K562 (cell line): ENCODE measurements around the gene SPATA32. TPM values are rescaled to one million over a fixed set of nuclear protein-coding genes. Genes with fewer than 3 reads are reported as not detected.

Source experiments
- FOXP4 ChIP-seq: sonication (generic); formaldehyde crosslinking; IDR thresholded peaks from 2 replicates; pipeline ENCODE4 v1.8.0; 2022; ENCODE audit warnings: mild to moderate bottlenecking, missing genetic modification reagents, borderline replicate concordance
- KAT2B ChIP-seq: IDR thresholded peaks from one replicate; pipeline ENCODE4 v1.6.1; 2012; ENCODE audit warnings: low read depth, mild to moderate bottlenecking, control low read depth, inconsistent platforms, low read length, moderate library complexity
- KAT7 ChIP-seq: sonication (generic); formaldehyde crosslinking; IDR thresholded peaks from 2 replicates; pipeline ENCODE4 v1.8.0; 2022; ENCODE audit warnings: missing genetic modification reagents, mild to moderate bottlenecking, borderline replicate concordance
- NEUROD1 ChIP-seq: fragments of 150-350 bp; IDR thresholded peaks from 2 replicates; pipeline ENCODE4 v1.6.1; 2014; ENCODE audit warnings: borderline replicate concordance, low read length, low read depth; ENCODE audit not compliant: partially characterized antibody
- POLR2AphosphoS2 ChIP-seq: IDR thresholded peaks from 2 replicates; pipeline ENCODE4 v1.6.1; 2012; ENCODE audit warnings: low read length, improper control_type of control experiment
- PPARD ChIP-seq: fragments of 250-450 bp; sonication (Bioruptor Pico); IDR thresholded peaks from 2 replicates; pipeline ENCODE4 v1.8.0; 2022; ENCODE audit warnings: inconsistent platforms, mild to moderate bottlenecking, moderate library complexity
- PURB ChIP-seq: sonication (generic); formaldehyde crosslinking; IDR thresholded peaks from 2 replicates; pipeline ENCODE4 v1.9.0; 2021; ENCODE audit warnings: low read depth, mild to moderate bottlenecking, missing genetic modification reagents
- RBM15 ChIP-seq: fragments of 200-400 bp; formaldehyde crosslinking; IDR thresholded peaks from 2 replicates; pipeline ENCODE4 v1.6.1; 2018; ENCODE audit warnings: mild to moderate bottlenecking, low read length, moderate library complexity; ENCODE audit not compliant: insufficient read depth
- RREB1 ChIP-seq: fragments of 250-450 bp; sonication (Bioruptor Pico); IDR thresholded peaks from 2 replicates; pipeline ENCODE4 v1.4.0; 2020
- SIN3B ChIP-seq: fragments of 450-650 bp; IDR thresholded peaks from 2 replicates; pipeline ENCODE4 v1.6.1; 2017; ENCODE audit warnings: low read depth, mild to moderate bottlenecking, moderate library complexity
- XRCC5 ChIP-seq: fragments of 200-400 bp; formaldehyde crosslinking; IDR thresholded peaks from 2 replicates; pipeline ENCODE4 v1.6.1; 2017; ENCODE audit warnings: low read depth, mild to moderate bottlenecking, low read length
- ZNF518B ChIP-seq: fragments of 250-450 bp; sonication (Bioruptor Pico); IDR thresholded peaks from 2 replicates; pipeline ENCODE4 v1.5.0; 2021; ENCODE audit warnings: mild to moderate bottlenecking, moderate library complexity
- ZNF551 ChIP-seq: fragments of 250-450 bp; sonication (Bioruptor Pico); IDR thresholded peaks from 2 replicates; pipeline ENCODE4 v1.5.0; 2021; ENCODE audit warnings: mild to moderate bottlenecking, moderate library complexity
- ZNF76 ChIP-seq: fragments of 250-450 bp; sonication (Bioruptor Pico); IDR thresholded peaks from 2 replicates; pipeline ENCODE4 v1.4.0; 2020; ENCODE audit warnings: mild to moderate bottlenecking, moderate library complexity, borderline replicate concordance
- ZNF780A ChIP-seq: fragments of 250-450 bp; sonication (Bioruptor Pico); IDR thresholded peaks from 2 replicates; pipeline ENCODE4 v1.5.0; 2021; ENCODE audit warnings: mild to moderate bottlenecking
- polyA plus RNA-seq, 8 experiments: library from polyadenylated mRNA; depleted of rRNA in 4 of 8; stranded (reverse) in 5 of 8; unstranded in 3 of 8; fragments of >200 nt; fragmentation: Nextera tagmentation in 2 of 8; fragmentation: Illumina TruSeq in 1 of 8; extraction: Ambion mirVana in 2 of 8; extraction: Trizol in 1 of 8; gene quantifications; 2 replicates each; pipeline versions ENCODE4 v1.2.1 to v1.2.3, GENCODE V29; 2011 to 2014; ENCODE audit warnings: inconsistent platforms in 1 of 8, missing spikeins in 1 of 8
- total RNA-seq, 7 experiments: library from RNA; depleted of rRNA in 6 of 7; stranded (reverse); fragments of >200 nt in 6 of 7; fragmentation: Illumina TruSeq in 2 of 7; extraction: Trizol in 2 of 7; gene quantifications; 2 replicates each; pipeline versions ENCODE4 v1.2.1 to v1.2.3, GENCODE V29; 2011 to 2021; ENCODE audit warnings: low replicate concordance in 1 of 7

Gene SPATA32
- total and polyA plus RNA-seq, 9 of the 15 experiments (the other 6 are each of a cell fraction or from before 2014, with no cell fraction given): 0.03 to 0.06 TPM; not detected in 7

GRCh38 chr17:45261577-45262515 is at the start of gene SPATA32 (continued):
- TF ChIP-seq RREB1: no peak
- no peak for TF ChIP-seq ZNF518B
- TF ChIP-seq ZNF780A: no peak
- TF ChIP-seq RBM15: no peak
- no peak for TF ChIP-seq FOXP4 (CRISPR knock-in tag)
- TF ChIP-seq PPARD: no peak
- TF ChIP-seq KAT2B: no peak
- TF ChIP-seq ZNF76 (CRISPR knock-in tag): no peak
- no peak for TF ChIP-seq SIN3B
- TF ChIP-seq XRCC5: no peak
- no peak for TF ChIP-seq KAT7 (CRISPR knock-in tag)
- no peak for TF ChIP-seq ZNF551
- TF ChIP-seq NEUROD1: no peak
- TF ChIP-seq POLR2AphosphoS2: no peak
- no peak for TF ChIP-seq PURB (CRISPR knock-in tag)
